Activated effector memory CD4-positive, alpha-beta T cell treated with Interleukin-2 at 50 U/mL for 16 hours (primary cell): ENCODE results near the gene AUTS2.

ENCODE experiments used
- DNase-seq: peaks from one replicate; pipeline ENCODE4 v3.0.0-alpha.2; 2020

The AUTS2 gene

GRCh38 chr7:69661342-69661741 lies 63.1 kb downstream of the AUTS2 start:
- no peak for DNase-seq

GRCh38 chr7:69663911-69664832 lies 65.9 kb downstream of the AUTS2 start:
- no peak for DNase-seq

GRCh38 chr7:69665369-69665768 lies 67.1 kb downstream of the AUTS2 start:
- DNase-seq: no peak

GRCh38 chr7:69668339-69668870 lies 70.1 kb downstream of the AUTS2 start:
- DNase-seq: no peak

- no peak for DNase-seq
Observed at GRCh38 chr7:69670701-69671100, 72.4 kb downstream of the AUTS2 start.

GRCh38 chr7:69673074-69673473 lies 74.8 kb downstream of the AUTS2 start:
- no peak for DNase-seq

GRCh38 chr7:69674701-69675182 lies 76.5 kb downstream of the AUTS2 start:
- DNase-seq: no peak

GRCh38 chr7:69676247-69676646 lies 78.0 kb downstream of the AUTS2 start:
- no peak for DNase-seq

- DNase-seq: no peak
Observed at GRCh38 chr7:69677054-69677852, 79.0 kb downstream of the AUTS2 start.

- DNase-seq: no peak
Observed at GRCh38 chr7:69677881-69678493, 79.7 kb downstream of the AUTS2 start.

- no peak for DNase-seq
Observed at GRCh38 chr7:69678494-69679187, 80.4 kb downstream of the AUTS2 start.

- DNase-seq: no peak
Observed at GRCh38 chr7:69681181-69681580, 82.9 kb downstream of the AUTS2 start.

- no peak for DNase-seq
Observed at GRCh38 chr7:69682518-69682917, 84.2 kb downstream of the AUTS2 start.

GRCh38 chr7:69683002-69683401 lies 84.7 kb downstream of the AUTS2 start:
- DNase-seq: no peak

GRCh38 chr7:69684369-69685292 lies 86.4 kb downstream of the AUTS2 start:
- no peak for DNase-seq

GRCh38 chr7:69685293-69685631 lies 87.0 kb downstream of the AUTS2 start:
- DNase-seq: no peak

GRCh38 chr7:69686366-69686765 lies 88.1 kb downstream of the AUTS2 start:
- DNase-seq: no peak

GRCh38 chr7:69687739-69688433 lies 89.6 kb downstream of the AUTS2 start:
- no peak for DNase-seq

GRCh38 chr7:69690329-69690728 lies 92.1 kb downstream of the AUTS2 start:
- no peak for DNase-seq

GRCh38 chr7:69691327-69691726 lies 93.1 kb downstream of the AUTS2 start:
- DNase-seq: no peak

GRCh38 chr7:69691734-69692133 lies 93.5 kb downstream of the AUTS2 start:
- no peak for DNase-seq
